Ovary (tissue), 9 donors: ENCODE data around the gene NRXN3. TPM values are rescaled to one million over a fixed set of nuclear protein-coding genes. Genes with fewer than 3 reads are reported as not detected.

Source experiments
- DNase-seq, 5 donors: peaks; one replicate each; pipeline ENCODE4 v3.0.0-alpha.2; 2019 to 2020
- H3K27ac ChIP-seq, 2 donors: fragments of 200-600 bp; one replicate each; pipeline versions ENCODE4 v1.5.1 to v1.8.0; 2019 to 2022
- H3K27me3 ChIP-seq: fragments of 200-600 bp; one replicate; pipeline ENCODE4 v1.8.0; 2022
- H3K36me3 ChIP-seq: fragments of 200-600 bp; sonication (generic); one replicate; pipeline ENCODE4 v1.5.1; 2019
- H3K4me1 ChIP-seq: one replicate; pipeline ENCODE4 v1.8.1; 2013; ENCODE audit warnings: mild to moderate bottlenecking, moderate library complexity; ENCODE audit not compliant: insufficient read depth
- H3K4me3 ChIP-seq: fragments of 200-600 bp; sonication (generic); one replicate; pipeline ENCODE4 v1.5.1; 2017
- H3K9me3 ChIP-seq, 2 donors: fragments of 200-600 bp in 1 of 2; sonication (generic) in 1 of 2; one replicate each; pipeline versions ENCODE4 v1.5.1 to v1.8.1; 2013 to 2019; ENCODE audit warnings: mild to moderate bottlenecking in 1 of 2, moderate library complexity in 1 of 2
- CTCF ChIP-seq, 3 donors: fragments of 450-650 bp in 2 of 3; fragments of 200-600 bp in 1 of 3; IDR thresholded peaks; one replicate each; pipeline versions ENCODE4 v1.5.1 to v1.8.0; 2016 to 2022; ENCODE audit warnings: antibody characterized with exemption in 3 of 3, mild to moderate bottlenecking in 1 of 3
- EP300 ChIP-seq: sonication (generic); formaldehyde crosslinking; IDR thresholded peaks from one replicate; pipeline ENCODE4 v1.6.1; 2017; ENCODE audit warnings: antibody characterized with exemption
- POLR2A ChIP-seq: fragments of 450-650 bp; IDR thresholded peaks from one replicate; pipeline ENCODE4 v1.6.1; 2017; ENCODE audit warnings: antibody characterized with exemption, mild to moderate bottlenecking, moderate library complexity
- WGBS, 3 donors: extraction: QIAGEN DNeasy Blood & Tissue Kit in 1 of 3; methylation state at CpG; one replicate each; pipeline versions ENCODE4 v1.1.5 to v1.1.7; 2013 to 2017; 5-methylcytosine and 5-hydroxymethylcytosine counted together
- intact Hi-C, 4 donors: fragments of 100-400 bp; cut with DNase I; formaldehyde crosslinking; loops; one replicate each; pipeline versions ENCODE4 v1.11.0 to v1.15.1; 2022 to 2023
- polyA plus RNA-seq, 2 donors: library from polyadenylated mRNA; stranded (reverse); fragments of 200-250 nt in 1 of 2; fragments of 350-450 nt in 1 of 2; fragmentation: Illumina TruSeq in 1 of 2; extraction: RNeasy Lipid Tissue Mini Kit (QIAGEN cat#74804) in 1 of 2; gene quantifications; one replicate each; pipeline ENCODE4 v1.2.3, GENCODE V29; 2013 to 2014
- total RNA-seq, 7 donors: library from RNA; depleted of rRNA in 2 of 7; stranded (reverse); fragments of >200 nt in 2 of 7; fragmentation: NEBNext Ultra II Directional in 3 of 7; extraction: Animal tissue kit (Norgen Biotek cat#: 25700) in 3 of 7; gene quantifications; one replicate each; pipeline versions ENCODE4 v1.1.0 to v1.2.4, GENCODE V29; 2016 to 2023
- donor health status: DM: no; HTN: no; CAD: no; lungs with moderate emphysema.
- donor health status: DM: no; HTN: no; CAD: no.
- donor health status: Bipolar disorder and iron deficiency.
- donor health status: DM: yes; HTN: yes; CAD: no.
- donor health status: DM: no; HTN: no; CAD: no.
- donor health status: DM: yes; HTN: yes; CAD: no.

Gene NRXN3
- total and polyA plus RNA-seq, 9 donors = 0.28 to 6.2 (median 0.82) TPM

- no peak for TF ChIP-seq POLR2A
- no peak for TF ChIP-seq CTCF (IDR thresholded peaks at IDR 0.05)
- no peak for TF ChIP-seq EP300
- DNase-seq = no peak
- intact Hi-C loops = no loop called here
- no peaks in the 10 kb centered on the region for H3K27me3 ChIP-seq
- 66 to 80% (median 70%) methylated on average over 5 of the region's 5 CpGs for WGBS, 3 donors
- no peak overlapping the region for H3K27ac ChIP-seq
- H3K4me1 ChIP-seq = no peaks in the 10 kb centered on the region
- H3K9me3 ChIP-seq = no peaks in the 10 kb centered on the region
- H3K4me3 ChIP-seq = no peak overlapping the region
- no peaks in the 10 kb centered on the region for H3K36me3 ChIP-seq
Measured at GRCh38 chr14:78207414-78207813, 37.2 kb downstream of the NRXN3 start.

GRCh38 chr14:78220273-78220672 lies 50.1 kb downstream of the NRXN3 start:
- H3K9me3 ChIP-seq = no peaks in the 10 kb centered on the region

GRCh38 chr14:78222746-78223145 lies 52.6 kb downstream of the NRXN3 start:
- Histone ChIP-seq H3K36me3 (no peaks in the 10 kb centered on the region), H3K27me3 (no peaks in the 10 kb centered on the region), H3K9me3 (no peaks in the 10 kb centered on the region), H3K4me1 (no peaks in the 10 kb centered on the region), H3K27ac (no peak overlapping the region), H3K4me3 (no peak overlapping the region)
- no peak for DNase-seq
- intact Hi-C loops = no loop called here
- TF ChIP-seq POLR2A = no peak
- no peak for TF ChIP-seq CTCF (IDR thresholded peaks at IDR 0.05)
- TF ChIP-seq EP300 = no peak

More at GRCh38 chr14:78220273-78220672, 50.1 kb downstream of the NRXN3 start:
- no peak overlapping the region for H3K4me3 ChIP-seq
- TF ChIP-seq POLR2A (no peak), EP300 (no peak), CTCF (IDR thresholded peaks at IDR 0.05) (no peak)
- H3K36me3 ChIP-seq = no peaks in the 10 kb centered on the region
- no peak overlapping the region for H3K27ac ChIP-seq
- intact Hi-C loops = no loop called here
- H3K4me1 ChIP-seq = no peaks in the 10 kb centered on the region
- 78 to 84% (median 82%) methylated on average over 5 of the region's 5 CpGs for WGBS, 3 donors
- no peak for DNase-seq
- no peaks in the 10 kb centered on the region for H3K27me3 ChIP-seq

GRCh38 chr14:78227248-78228077 lies 57.3 kb downstream of the NRXN3 start:
- WGBS, 3 donors = 73 to 77% (median 76%) methylated on average over 14 of the region's 14 CpGs
- TF ChIP-seq EP300 = no peak
- TF ChIP-seq CTCF (IDR thresholded peaks at IDR 0.05) = no peak
- no peak for TF ChIP-seq POLR2A
- Histone ChIP-seq H3K4me1 (no peaks in the 10 kb centered on the region), H3K9me3 (no peaks in the 10 kb centered on the region), H3K36me3 (no peaks in the 10 kb centered on the region), H3K27ac (no peak overlapping the region), H3K27me3 (no peaks in the 10 kb centered on the region), H3K4me3 (no peak overlapping the region)
- intact Hi-C loops = no loop called here
- DNase-seq = no peak
